IMR-90 (cell line): ENCODE measurements around the gene ZSCAN30. TPM values are rescaled to one million over a fixed set of nuclear protein-coding genes. Genes with fewer than 3 reads are reported as not detected.
A peak's percentile ranks its signal among the peaks of the same experiment; 100 is the strongest.

Source experiments
- ATAC-seq: fragments of 200-7000 bp; cut with Tn5 transposase; 2 replicates; pipeline ENCODE4 v1.9.1; 2020; ENCODE audit warnings: low read depth, mild to moderate bottlenecking, moderate library complexity
- BruUV-seq: library from RNA; stranded (reverse); fragments of 400-500 nt; replicated peaks from 2 replicates; lab custom pipeline; 2021; lab: Mats Ljungman, UMichigan
- CTCF ChIA-PET: fragments of 300-600 bp; formaldehyde crosslinking; extraction: SDS; loops from one replicate; lab custom pipeline; 2021; ENCODE audit warnings: antibody characterized with exemption; lab: Yijun Ruan, JAX
- POLR2A ChIA-PET: fragments of 300-600 bp; sonication (Branson Sonifier 250); formaldehyde crosslinking; loops from one replicate; lab custom pipeline; 2022; ENCODE audit warnings: antibody characterized with exemption; ENCODE audit not compliant: unreplicated experiment; lab: Charles Lee
- DNase-seq: peaks from one replicate; pipeline ENCODE4 v3.0.0; 2013
- H2AFZ ChIP-seq: replicated peaks from 2 replicates; pipeline ENCODE3; 2013; ENCODE audit warnings: low read length, mild to moderate bottlenecking; ENCODE audit not compliant: poor library complexity
- H2AK5ac ChIP-seq: 2 replicates; pipeline ENCODE4 v1.6.1; 2013; ENCODE audit warnings: low read depth, low read length, inconsistent platforms
- H2AK9ac ChIP-seq: replicated peaks from 2 replicates; pipeline ENCODE3; 2013; ENCODE audit warnings: mild to moderate bottlenecking, low read depth, low read length, moderate library complexity; ENCODE audit not compliant: poor library complexity
- H2BK120ac ChIP-seq: 2 replicates; pipeline ENCODE4 v1.6.1; 2013; ENCODE audit warnings: low read depth, low read length, inconsistent platforms
- H2BK15ac ChIP-seq: 3 replicates; pipeline ENCODE4 v1.6.1; 2013; ENCODE audit warnings: low read depth, low read length, inconsistent platforms
- H2BK20ac ChIP-seq: 2 replicates; pipeline ENCODE4 v1.6.1; 2013; ENCODE audit warnings: low read depth, mild to moderate bottlenecking, inconsistent platforms, low read length, moderate library complexity
- H2BK5ac ChIP-seq: 2 replicates; pipeline ENCODE4 v1.6.1; 2013; ENCODE audit warnings: mild to moderate bottlenecking, low read depth, low read length, inconsistent platforms; ENCODE audit not compliant: poor library complexity, severe bottlenecking
- H3K14ac ChIP-seq: replicated peaks from 2 replicates; pipeline ENCODE4 v1.6.1; 2013; ENCODE audit warnings: low read depth, low read length, inconsistent platforms
- H3K18ac ChIP-seq: 2 replicates; pipeline ENCODE4 v1.6.1; 2013; ENCODE audit warnings: low read depth, low read length, control low read depth
- H3K23ac ChIP-seq: 2 replicates; pipeline ENCODE4 v1.6.1; 2013; ENCODE audit warnings: low read depth, low read length, inconsistent platforms
- H3K27ac ChIP-seq: 2 replicates; pipeline ENCODE4 v1.5.1; 2013; ENCODE audit warnings: mild to moderate bottlenecking, control low read depth, low read length; ENCODE audit not compliant: insufficient read depth
- H3K27me3 ChIP-seq: 2 replicates; pipeline ENCODE4 v1.6.1; 2013; ENCODE audit warnings: low read length; ENCODE audit not compliant: control insufficient read depth, insufficient read depth
- H3K36me3 ChIP-seq: 2 replicates; pipeline ENCODE4 v1.6.1; 2013; ENCODE audit warnings: low read length, mixed read lengths; ENCODE audit not compliant: control insufficient read depth, insufficient read depth
- H3K4ac ChIP-seq: 2 replicates; pipeline ENCODE4 v1.6.1; 2013; ENCODE audit warnings: low read depth, low read length, inconsistent platforms
- H3K4me1 ChIP-seq: 2 replicates; pipeline ENCODE4 v1.6.1; 2013; ENCODE audit warnings: low read length, mixed read lengths; ENCODE audit not compliant: control insufficient read depth, insufficient read depth
- H3K4me2 ChIP-seq: 2 replicates; pipeline ENCODE4 v1.6.1; 2013; ENCODE audit warnings: low read depth, mild to moderate bottlenecking, control low read depth, low read length, moderate library complexity
- H3K4me3 ChIP-seq: 2 replicates; pipeline ENCODE4 v1.5.1; 2013; ENCODE audit warnings: low read depth, mild to moderate bottlenecking, control low read depth, low read length, moderate library complexity; ENCODE audit not compliant: insufficient read depth
- H3K56ac ChIP-seq: 2 replicates; pipeline ENCODE4 v1.6.1; 2013; ENCODE audit warnings: low read length, inconsistent platforms; ENCODE audit not compliant: insufficient read depth; ENCODE audit errors: extremely low read depth
- H3K79me1 ChIP-seq, 2 experiments: 2 replicates each; pipeline ENCODE4 v1.6.1; 2013; ENCODE audit warnings: low read length in 2 of 2, inconsistent platforms in 1 of 2, low read depth in 1 of 2
- H3K9ac ChIP-seq: 2 replicates; pipeline ENCODE4 v1.6.1; 2013; ENCODE audit warnings: low read depth, low read length, control low read depth
- H3K9me1 ChIP-seq: 2 replicates; pipeline ENCODE4 v1.6.1; 2013; ENCODE audit warnings: low read length, inconsistent platforms; ENCODE audit not compliant: insufficient read depth
- H3K9me3 ChIP-seq: 2 replicates; pipeline ENCODE4 v1.6.1; 2013; ENCODE audit warnings: low read length; ENCODE audit not compliant: control insufficient read depth, insufficient read depth
- H4K20me1 ChIP-seq: 2 replicates; pipeline ENCODE4 v1.6.1; 2013; ENCODE audit warnings: low read length, inconsistent platforms; ENCODE audit not compliant: insufficient read depth
- H4K5ac ChIP-seq: 2 replicates; pipeline ENCODE4 v1.6.1; 2013; ENCODE audit warnings: mild to moderate bottlenecking, low read depth, low read length, control low read depth
- H4K8ac ChIP-seq, 2 experiments: 2 replicates each; pipeline ENCODE4 v1.6.1; 2013; ENCODE audit warnings: low read depth in 2 of 2, low read length in 2 of 2, control low read depth in 1 of 2, inconsistent platforms in 1 of 2
- H4K91ac ChIP-seq: 2 replicates; pipeline ENCODE4 v1.6.1; 2013; ENCODE audit warnings: low read depth, low read length, inconsistent platforms; ENCODE audit not compliant: insufficient read depth
- BHLHE40 ChIP-seq: fragments of 150-350 bp; IDR thresholded peaks from 2 replicates; pipeline ENCODE4 v1.6.1; 2016; ENCODE audit warnings: mild to moderate bottlenecking, low read depth, low read length
- CEBPB ChIP-seq: IDR thresholded peaks from 2 replicates; pipeline ENCODE4 v1.6.1; 2012; ENCODE audit warnings: low read depth, low read length, improper control_type of control experiment
- CHD1 ChIP-seq: IDR thresholded peaks from 2 replicates; pipeline ENCODE4 v1.6.1; 2012; ENCODE audit warnings: low read depth, low read length, improper control_type of control experiment
- FOS ChIP-seq: fragments of 150-350 bp; IDR thresholded peaks from 2 replicates; pipeline ENCODE4 v1.6.1; 2016; ENCODE audit warnings: low read depth, low read length
- MAFK ChIP-seq: IDR thresholded peaks from 2 replicates; pipeline ENCODE4 v1.6.1; 2012; ENCODE audit warnings: low read depth, low read length, improper control_type of control experiment
- MAZ ChIP-seq: IDR thresholded peaks from 2 replicates; pipeline ENCODE4 v1.6.1; 2012; ENCODE audit warnings: low read depth, mild to moderate bottlenecking, low read length, improper control_type of control experiment, moderate library complexity, borderline replicate concordance
- MXI1 ChIP-seq: IDR thresholded peaks from 2 replicates; pipeline ENCODE4 v1.6.1; 2012; ENCODE audit warnings: low read depth, mild to moderate bottlenecking, low read length, moderate library complexity, borderline replicate concordance
- NFE2L2 ChIP-seq: fragments of 150-350 bp; IDR thresholded peaks from 2 replicates; pipeline ENCODE4 v1.6.1; 2016; ENCODE audit warnings: low read depth, mild to moderate bottlenecking, low read length
- POLR2A ChIP-seq: IDR thresholded peaks from 2 replicates; pipeline ENCODE4 v1.6.1; 2012; ENCODE audit warnings: mild to moderate bottlenecking, low read depth, low read length
- RAD21 ChIP-seq: IDR thresholded peaks from 2 replicates; pipeline ENCODE4 v1.6.1; 2012; ENCODE audit warnings: low read length, improper control_type of control experiment
- RCOR1 ChIP-seq: IDR thresholded peaks from 2 replicates; pipeline ENCODE4 v1.6.1; 2012; ENCODE audit warnings: mild to moderate bottlenecking, low read length, improper control_type of control experiment; ENCODE audit not compliant: insufficient replicate concordance
- RFX5 ChIP-seq: IDR thresholded peaks from 2 replicates; pipeline ENCODE4 v1.8.0; 2012; ENCODE audit warnings: low read depth, mild to moderate bottlenecking, low read length, moderate library complexity
- SMC3 ChIP-seq: fragments of 150-350 bp; IDR thresholded peaks from 2 replicates; pipeline ENCODE4 v1.6.1; 2016; ENCODE audit warnings: low read depth, mild to moderate bottlenecking, antibody characterized with exemption, low read length, moderate library complexity
- WGBS, 2 experiments: methylation state at CpG; one replicate each; pipeline versions ENCODE4 v1.1.5 to v1.1.7; 2013; ENCODE audit warnings: missing lambda C conversion rate in 2 of 2; ENCODE audit not compliant: insufficient read length in 1 of 2; ENCODE audit errors: extremely low coverage in 2 of 2; 5-methylcytosine and 5-hydroxymethylcytosine counted together
- dilution Hi-C: fragments of 300-500 bp; cut with HindIII; formaldehyde crosslinking; loops from one replicate; pipeline ENCODE4 v1.14.3; 2018; ENCODE audit warnings: low sequenced_read_pairs; ENCODE audit not compliant: unreplicated experiment
- in situ Hi-C: fragments of 300-500 bp; cut with MboI; formaldehyde crosslinking; loops from 3 replicates; pipeline ENCODE4 v1.14.3; 2019; ENCODE audit warnings: low sequenced_read_pairs, inconsistent platforms, mixed read lengths
- intact Hi-C: fragments of 100-400 bp; cut with micrococcal nuclease; formaldehyde crosslinking; loops from 2 replicates; pipeline ENCODE4 v1.10.0; 2022
- polyA plus RNA-seq, 3 experiments: library from polyadenylated mRNA; depleted of rRNA; stranded (reverse); fragments of >200 nt; gene quantifications; 2 replicates each; pipeline ENCODE4 v1.2.3, GENCODE V29; 2012; ENCODE audit warnings: low replicate concordance in 1 of 3
- total RNA-seq: library from RNA; depleted of rRNA; stranded (reverse); fragments of >200 nt; gene quantifications from 2 replicates; pipeline ENCODE4 v1.2.3, GENCODE V29; 2012
- TF ChIP-seq, protein P1 (sequence below): conservative IDR thresholded peaks from 2 replicates; pipeline ENCODE4 v1.5.1; 2012; ENCODE audit warnings: mild to moderate bottlenecking, low read depth, low read length, improper control_type of control experiment
- TF ChIP-seq, protein P2 (sequence below): fragments of 150-350 bp; IDR thresholded peaks from 2 replicates; pipeline ENCODE4 v1.6.1; 2017; ENCODE audit warnings: mild to moderate bottlenecking, antibody characterized with exemption, low read length, low read depth
- TF ChIP-seq, protein P3 (sequence below): fragments of 150-350 bp; IDR thresholded peaks from 2 replicates; pipeline ENCODE4 v1.6.1; 2016; ENCODE audit warnings: low read depth, mild to moderate bottlenecking, low read length, moderate library complexity, borderline replicate concordance

The ZSCAN30 gene
- total and polyA plus RNA-seq, 2 of the 4 experiments (the other 2 are of a cell fraction): 9.9 to 17.7 TPM

DNA sequence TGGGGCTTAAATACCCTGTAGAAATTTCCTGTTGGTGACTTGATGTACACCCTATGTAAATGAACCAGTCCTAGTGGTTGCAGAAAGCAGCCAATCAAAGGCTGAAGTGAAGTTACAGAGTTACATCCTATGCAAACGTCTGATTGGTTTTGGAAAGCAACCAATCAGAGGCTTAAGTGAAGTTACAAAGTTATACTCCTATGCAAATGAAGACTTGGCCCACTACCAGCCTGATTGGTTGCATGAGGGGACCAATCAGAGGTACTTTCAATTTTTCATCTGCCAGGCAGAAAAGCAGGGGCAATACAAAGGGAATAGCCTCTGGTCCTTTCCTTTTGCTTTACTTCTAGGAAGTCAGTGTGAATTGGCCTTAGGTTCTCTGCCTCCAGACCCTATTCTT is 62.8 kb downstream of the ZSCAN30 start:
- no peak overlapping the region for H3K56ac ChIP-seq
- no peak overlapping the region for H2AK5ac ChIP-seq
- dilution Hi-C loops (no loop called here), intact Hi-C loops (loop anchor here (5.0 kb wide), 1 partner anchor 345 kb away; no protein-coding TSS in a partner anchor), in situ Hi-C loops (loop anchor here (25.0 kb wide), 1 partner anchor 735 kb away; the partner anchor contains the start of gene RMP24)
- no TSS peak for BruUV-seq
- no peak overlapping the region for H4K91ac ChIP-seq
- no peak overlapping the region for H3K23ac ChIP-seq
- TF ChIP-seq MAZ (no peak), RAD21 (no peak), MXI1 (no peak), SMC3 (no peak), CEBPB (no peak), RCOR1 (no peak), NFE2L2 (no peak), MAFK (no peak), BHLHE40 (no peak), CHD1 (no peak), POLR2A (no peak), RFX5 (no peak), FOS (no peak)
- TF ChIP-seq, protein P1, sequence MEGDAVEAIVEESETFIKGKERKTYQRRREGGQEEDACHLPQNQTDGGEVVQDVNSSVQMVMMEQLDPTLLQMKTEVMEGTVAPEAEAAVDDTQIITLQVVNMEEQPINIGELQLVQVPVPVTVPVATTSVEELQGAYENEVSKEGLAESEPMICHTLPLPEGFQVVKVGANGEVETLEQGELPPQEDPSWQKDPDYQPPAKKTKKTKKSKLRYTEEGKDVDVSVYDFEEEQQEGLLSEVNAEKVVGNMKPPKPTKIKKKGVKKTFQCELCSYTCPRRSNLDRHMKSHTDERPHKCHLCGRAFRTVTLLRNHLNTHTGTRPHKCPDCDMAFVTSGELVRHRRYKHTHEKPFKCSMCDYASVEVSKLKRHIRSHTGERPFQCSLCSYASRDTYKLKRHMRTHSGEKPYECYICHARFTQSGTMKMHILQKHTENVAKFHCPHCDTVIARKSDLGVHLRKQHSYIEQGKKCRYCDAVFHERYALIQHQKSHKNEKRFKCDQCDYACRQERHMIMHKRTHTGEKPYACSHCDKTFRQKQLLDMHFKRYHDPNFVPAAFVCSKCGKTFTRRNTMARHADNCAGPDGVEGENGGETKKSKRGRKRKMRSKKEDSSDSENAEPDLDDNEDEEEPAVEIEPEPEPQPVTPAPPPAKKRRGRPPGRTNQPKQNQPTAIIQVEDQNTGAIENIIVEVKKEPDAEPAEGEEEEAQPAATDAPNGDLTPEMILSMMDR: no peak
- TF ChIP-seq, protein P2, sequence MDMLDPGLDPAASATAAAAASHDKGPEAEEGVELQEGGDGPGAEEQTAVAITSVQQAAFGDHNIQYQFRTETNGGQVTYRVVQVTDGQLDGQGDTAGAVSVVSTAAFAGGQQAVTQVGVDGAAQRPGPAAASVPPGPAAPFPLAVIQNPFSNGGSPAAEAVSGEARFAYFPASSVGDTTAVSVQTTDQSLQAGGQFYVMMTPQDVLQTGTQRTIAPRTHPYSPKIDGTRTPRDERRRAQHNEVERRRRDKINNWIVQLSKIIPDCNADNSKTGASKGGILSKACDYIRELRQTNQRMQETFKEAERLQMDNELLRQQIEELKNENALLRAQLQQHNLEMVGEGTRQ: no peak
- TF ChIP-seq, protein P3, sequence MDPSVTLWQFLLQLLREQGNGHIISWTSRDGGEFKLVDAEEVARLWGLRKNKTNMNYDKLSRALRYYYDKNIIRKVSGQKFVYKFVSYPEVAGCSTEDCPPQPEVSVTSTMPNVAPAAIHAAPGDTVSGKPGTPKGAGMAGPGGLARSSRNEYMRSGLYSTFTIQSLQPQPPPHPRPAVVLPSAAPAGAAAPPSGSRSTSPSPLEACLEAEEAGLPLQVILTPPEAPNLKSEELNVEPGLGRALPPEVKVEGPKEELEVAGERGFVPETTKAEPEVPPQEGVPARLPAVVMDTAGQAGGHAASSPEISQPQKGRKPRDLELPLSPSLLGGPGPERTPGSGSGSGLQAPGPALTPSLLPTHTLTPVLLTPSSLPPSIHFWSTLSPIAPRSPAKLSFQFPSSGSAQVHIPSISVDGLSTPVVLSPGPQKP: no peak
- no peaks in the 10 kb centered on the region for H3K9me1 ChIP-seq
- no peak overlapping the region for H3K27ac ChIP-seq
- no peak overlapping the region for H3K18ac ChIP-seq
- no peaks in the 10 kb centered on the region for H3K79me1 ChIP-seq
- no peak overlapping the region for H4K8ac ChIP-seq
- H3K4me3 ChIP-seq: no peak overlapping the region
- H4K20me1 ChIP-seq: no peaks in the 10 kb centered on the region
- H3K4me2 ChIP-seq: no peak overlapping the region
- no peak overlapping the region for H2AK9ac ChIP-seq
- no peak overlapping the region for H2BK120ac ChIP-seq
- H2BK20ac ChIP-seq: no peak overlapping the region
- H4K5ac ChIP-seq: no peak overlapping the region
- no peak overlapping the region for H3K4ac ChIP-seq
- no peak overlapping the region for H2AFZ ChIP-seq
- WGBS, 2 experiments: no CpG with 5 or more reads among the region's 1 CpG
- no peak overlapping the region for H2BK15ac ChIP-seq
- ATAC-seq (peak; percentile 12; the same call in 1 of the 2 replicates), DNase-seq (peak; percentile 19)
- ChIA-PET CTCF (no interaction called here), POLR2A (no interaction called here)
- H3K9ac ChIP-seq: no peak overlapping the region
- H3K27me3 ChIP-seq: no peaks in the 10 kb centered on the region
- no peaks in the 10 kb centered on the region for H3K36me3 ChIP-seq
- H3K4me1 ChIP-seq: peaks cover 2% of the 10 kb centered on the region; the same call in 1 of the 2 replicates
- H3K14ac ChIP-seq: no peak overlapping the region
- no peak overlapping the region for H2BK5ac ChIP-seq
- H3K9me3 ChIP-seq: no peaks in the 10 kb centered on the region
